Measurements from ENCODE around the gene ZSWIM1.

ZSWIM1 gene

GRCh38 chr20:45933266-45934045 lies 52.4 kb downstream of the ZSWIM1 start:
- peak; percentile 92 for DNase-seq

DNA sequence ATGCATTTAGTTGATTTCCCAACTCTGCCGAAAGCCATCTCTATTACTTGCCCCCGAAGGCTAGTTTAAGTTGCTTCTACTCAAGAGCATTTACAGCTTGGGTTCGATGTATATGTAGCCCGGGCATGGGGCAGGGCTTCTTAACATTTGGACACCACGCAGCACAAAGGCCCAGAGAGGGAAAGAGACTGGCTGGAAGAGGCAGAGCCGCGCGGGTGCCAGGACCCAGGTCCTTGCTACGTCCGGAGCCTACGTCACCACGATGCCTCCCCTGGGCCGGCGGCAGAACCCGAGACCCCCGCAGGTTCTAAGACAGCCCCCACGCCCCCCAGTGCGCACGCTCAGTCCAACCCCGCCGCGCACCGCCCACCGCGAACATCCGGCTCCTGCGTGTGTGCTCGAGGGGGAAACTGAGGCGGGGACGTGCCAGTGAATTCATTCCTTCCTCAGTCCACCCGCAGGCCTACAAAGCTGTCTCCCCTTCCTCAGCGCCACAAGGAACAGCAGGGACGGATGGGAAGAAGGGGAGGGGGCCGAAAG lies 53.1 kb downstream of the ZSWIM1 start:
- peak; percentile 84 for DNase-seq
